ENCODE data around the gene MLYCD.

DNA sequence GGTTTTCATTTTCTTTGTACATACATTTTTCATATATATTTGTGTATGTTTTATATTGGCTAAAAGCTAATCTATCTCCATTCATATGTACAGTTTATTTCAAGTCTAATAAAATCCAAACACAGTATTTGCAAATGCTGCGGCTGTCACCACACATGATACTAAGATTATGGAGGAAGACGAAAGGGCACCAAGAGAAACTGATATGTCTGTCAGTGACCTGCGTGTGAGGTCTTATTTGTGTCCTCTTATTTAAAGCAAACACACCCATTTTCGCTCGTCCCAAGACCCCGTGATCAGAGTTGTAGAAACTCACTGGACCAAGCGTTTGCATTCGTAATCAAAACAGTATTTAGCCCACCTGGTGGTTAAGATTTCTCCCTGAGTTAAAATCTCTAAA lies 8.2 kb downstream of the MLYCD start:
- TF ChIP-seq GATA3 (IDR thresholded peaks at IDR 0.05; ENCODE audit: low read depth, low read length) (no peak), GATA2 (IDR thresholded peaks at IDR 0.05; ENCODE audit: low read depth, low read length) (no peak)
